Mucosa of descending colon (tissue), 3 donors: ENCODE data around the gene C11orf42. TPM values are rescaled to one million over a fixed set of nuclear protein-coding genes. Genes with fewer than 3 reads are reported as not detected.
A peak's percentile ranks its signal among the peaks of the same experiment; 100 is the strongest.

ENCODE experiments used
- ATAC-seq: fragments of 200-7000 bp; cut with Tn5 transposase; one replicate; pipeline ENCODE4 v1.9.1; 2020; ENCODE audit warnings: mild to moderate bottlenecking, moderate library complexity
- DNase-seq, 3 donors: peaks; one replicate each; pipeline ENCODE4 v3.0.0-alpha.2; 2020
- H3K36me3 ChIP-seq: fragments of 200-600 bp; one replicate; pipeline ENCODE4 v1.8.0; 2021; ENCODE audit warnings: low read depth, mild to moderate bottlenecking
- H3K4me1 ChIP-seq: fragments of 200-600 bp; one replicate; pipeline ENCODE4 v1.8.0; 2021; ENCODE audit warnings: low read depth, mild to moderate bottlenecking
- H3K4me3 ChIP-seq: fragments of 200-600 bp; one replicate; pipeline ENCODE4 v1.8.0; 2021; ENCODE audit warnings: mild to moderate bottlenecking
- H3K9me3 ChIP-seq: fragments of 200-600 bp; one replicate; pipeline ENCODE4 v1.8.0; 2021; ENCODE audit warnings: mild to moderate bottlenecking
- intact Hi-C, 2 donors: fragments of 100-400 bp; cut with DNase I in 1 of 2; cut with micrococcal nuclease in 1 of 2; formaldehyde crosslinking; loops; one replicate each; pipeline versions ENCODE4 v1.11.0 to v1.11.1; 2022; cut with DNase I, micrococcal nuclease
- total RNA-seq, 3 donors: library from RNA; stranded (reverse); fragmentation: NEBNext Ultra II Directional in 2 of 3; extraction: Animal tissue kit (Norgen Biotek cat#: 25700) in 2 of 3; gene quantifications; one replicate each; pipeline versions ENCODE4 v1.2.1 to v1.2.4, GENCODE V29; 2021 to 2023
- TF ChIP-seq, protein P1 (sequence below): fragments of 200-600 bp; IDR thresholded peaks from one replicate; pipeline ENCODE4 v1.8.0; 2022; ENCODE audit warnings: antibody characterized with exemption, mild to moderate bottlenecking
- donor health status: DM: no; HTN: no; CAD: no; lungs with moderate emphysema.
- donor health status: DM: no; HTN: no; CAD: no.
- donor health status: DM: no; HTN: yes; CAD: no.

C11orf42 gene
- total RNA-seq, 3 donors from 2014 or later: not detected

GRCh38 chr11:6253197-6253596 is 47.8 kb downstream of the C11orf42 start:
- Histone ChIP-seq H3K4me3 (no peak overlapping the region), H3K9me3 (no peaks in the 10 kb centered on the region), H3K36me3 (no peaks in the 10 kb centered on the region), H3K4me1 (no peaks in the 10 kb centered on the region)
- ATAC-seq (no peak), DNase-seq (no peak)
- TF ChIP-seq, protein P1, sequence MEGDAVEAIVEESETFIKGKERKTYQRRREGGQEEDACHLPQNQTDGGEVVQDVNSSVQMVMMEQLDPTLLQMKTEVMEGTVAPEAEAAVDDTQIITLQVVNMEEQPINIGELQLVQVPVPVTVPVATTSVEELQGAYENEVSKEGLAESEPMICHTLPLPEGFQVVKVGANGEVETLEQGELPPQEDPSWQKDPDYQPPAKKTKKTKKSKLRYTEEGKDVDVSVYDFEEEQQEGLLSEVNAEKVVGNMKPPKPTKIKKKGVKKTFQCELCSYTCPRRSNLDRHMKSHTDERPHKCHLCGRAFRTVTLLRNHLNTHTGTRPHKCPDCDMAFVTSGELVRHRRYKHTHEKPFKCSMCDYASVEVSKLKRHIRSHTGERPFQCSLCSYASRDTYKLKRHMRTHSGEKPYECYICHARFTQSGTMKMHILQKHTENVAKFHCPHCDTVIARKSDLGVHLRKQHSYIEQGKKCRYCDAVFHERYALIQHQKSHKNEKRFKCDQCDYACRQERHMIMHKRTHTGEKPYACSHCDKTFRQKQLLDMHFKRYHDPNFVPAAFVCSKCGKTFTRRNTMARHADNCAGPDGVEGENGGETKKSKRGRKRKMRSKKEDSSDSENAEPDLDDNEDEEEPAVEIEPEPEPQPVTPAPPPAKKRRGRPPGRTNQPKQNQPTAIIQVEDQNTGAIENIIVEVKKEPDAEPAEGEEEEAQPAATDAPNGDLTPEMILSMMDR: no peak
- intact Hi-C loops: no loop called here

DNA sequence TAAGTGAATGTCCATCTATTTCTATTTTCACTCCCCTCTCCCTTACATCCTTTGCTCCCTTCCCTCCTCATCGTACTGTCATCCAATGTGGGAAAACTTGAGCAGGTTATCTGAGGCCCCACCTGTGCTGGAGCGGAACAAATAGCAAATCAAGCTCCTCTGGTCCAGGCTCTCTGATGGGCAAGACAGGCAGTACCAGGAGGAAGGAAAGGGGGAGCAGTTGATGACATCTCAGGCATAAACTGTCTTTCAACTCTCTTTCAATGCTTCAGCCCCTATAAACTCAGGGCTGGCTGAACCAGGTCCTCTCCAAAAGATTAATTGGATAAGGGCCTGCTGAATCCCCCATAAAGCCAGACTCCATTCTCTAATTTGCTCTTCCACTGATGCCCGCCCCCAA is 52.8 kb downstream of the C11orf42 start:
- no peaks in the 10 kb centered on the region for H3K9me3 ChIP-seq
- H3K4me3 ChIP-seq: no peak overlapping the region
- H3K4me1 ChIP-seq: peaks cover 6% of the 10 kb centered on the region
- DNase-seq: no peak
- intact Hi-C loops: no loop called here
- no peaks in the 10 kb centered on the region for H3K36me3 ChIP-seq
- no peak for ATAC-seq
- TF ChIP-seq, protein P1: no peak

GRCh38 chr11:6258571-6259081 is 53.3 kb downstream of the C11orf42 start:
- peaks cover 6% of the 10 kb centered on the region for H3K4me1 ChIP-seq
- peak; percentile 16 for ATAC-seq
- no peaks in the 10 kb centered on the region for H3K9me3 ChIP-seq
- DNase-seq: no peak
- intact Hi-C loops: no loop called here
- no peak overlapping the region for H3K4me3 ChIP-seq
- TF ChIP-seq, protein P1: no peak
- H3K36me3 ChIP-seq: no peaks in the 10 kb centered on the region

DNA sequence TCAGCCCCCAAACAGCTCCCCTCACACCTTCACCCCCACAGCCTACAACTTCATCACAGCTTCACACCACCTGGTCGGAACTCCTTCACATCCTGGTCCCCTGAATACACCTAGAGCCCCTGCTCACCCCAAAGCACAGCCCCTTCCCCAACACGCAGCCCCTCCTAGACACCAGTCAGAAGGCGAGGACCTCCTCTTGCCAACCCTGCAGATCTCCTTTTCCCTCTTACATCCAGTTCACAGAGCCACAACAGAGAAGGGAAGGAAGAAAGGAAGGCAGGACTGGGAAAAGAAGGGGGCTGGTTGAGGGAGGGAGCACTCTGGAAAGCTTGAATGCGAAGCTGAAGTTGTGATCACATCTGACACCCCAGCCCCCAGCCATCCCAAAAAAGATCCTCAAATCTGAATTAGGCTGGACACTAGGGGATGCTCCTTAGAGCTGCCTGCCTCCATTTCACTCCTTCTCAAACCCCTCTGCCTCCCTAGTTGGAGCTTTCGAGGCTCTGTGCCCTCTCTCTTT is 54.9 kb downstream of the C11orf42 start:
- no peak for ATAC-seq

More for the DNA sequence above, 54.9 kb downstream of the C11orf42 start:
- peaks cover 6% of the 10 kb centered on the region for H3K4me1 ChIP-seq
- no peaks in the 10 kb centered on the region for H3K36me3 ChIP-seq
- DNase-seq: no peak
- TF ChIP-seq, protein P1: no peak
- intact Hi-C loops: no loop called here
- H3K4me3 ChIP-seq: no peak overlapping the region
- H3K9me3 ChIP-seq: no peaks in the 10 kb centered on the region

Other genes with a start within 250 kb of the C11orf42 start
- not detected for gene OR56A5, start 237.1 kb upstream of the C11orf42 start, total RNA-seq
- gene OR52L1, start 218.6 kb upstream of the C11orf42 start, total RNA-seq: not detected
- gene OR56A4, start 198.6 kb upstream of the C11orf42 start, total RNA-seq: under 1 TPM in 2 of 3 donors, not detected in 1; 0.10 to 0.20 TPM
- under 1 TPM; 0.03 to 0.09 (median 0.05) TPM for gene OR56A1, start 174.8 kb upstream of the C11orf42 start, total RNA-seq
- not detected for gene OR56B4, start 97.9 kb upstream of the C11orf42 start, total RNA-seq
- not detected for gene OR52B2, start 35.2 kb upstream of the C11orf42 start, total RNA-seq
- gene OR52W1, start 6.3 kb upstream of the C11orf42 start, total RNA-seq: not detected
- 100 to 1,000 TPM in 1 of 3 donors, 10 to 100 TPM in 2; 78.0 to 195 (median 92.1) TPM for gene FHIP1B, start 29.1 kb downstream of the C11orf42 start, total RNA-seq
- gene CNGA4, start 33.5 kb downstream of the C11orf42 start, total RNA-seq: under 1 TPM in 2 of 3 donors, not detected in 1; 0.20 to 0.22 TPM
- under 1 TPM in 1 of 3 donors, not detected in 2; 0.60 TPM for gene CCKBR, start 54.3 kb downstream of the C11orf42 start, total RNA-seq
- 10 to 100 TPM in 2 of 3 donors, 1 to 10 TPM in 1; 4.6 to 21.3 (median 20.7) TPM for gene CAVIN3, start 114.9 kb downstream of the C11orf42 start, total RNA-seq
- 10 to 100 TPM; 45.3 to 86.6 (median 62.0) TPM for gene SMPD1, start 184.9 kb downstream of the C11orf42 start, total RNA-seq
- gene APBB1, start 213.5 kb downstream of the C11orf42 start, total RNA-seq: 10 to 100 TPM in 1 of 3 donors, 1 to 10 TPM in 2; 5.2 to 64.7 (median 8.3) TPM
- gene HPX, start 235.4 kb downstream of the C11orf42 start, total RNA-seq: 1 to 10 TPM; 2.0 to 7.0 (median 2.3) TPM